RPMI7951 (cell line): ENCODE results near the gene NAXE. TPM values are rescaled to one million over a fixed set of nuclear protein-coding genes. Genes with fewer than 3 reads are reported as not detected.

Experiments
- total RNA-seq: library from RNA; depleted of rRNA; stranded (reverse); fragments of >200 nt; shearing (Covaris generic); gene quantifications from 2 replicates; pipeline ENCODE4 v1.2.3, GENCODE V29; 2014; rRNA removed

Gene NAXE
- total RNA-seq, 1 experiment from 2014 or later: 85.4 TPM

Other genes with a start within 250 kb of the NAXE start
- not detected in 2 replicates for gene RHBG, start 222.6 kb upstream of the NAXE start, total RNA-seq
- gene MEF2D, start 91.0 kb upstream of the NAXE start, total RNA-seq: 9.9 and 11.4 TPM in 2 replicates
- gene IQGAP3, start 19.2 kb upstream of the NAXE start, total RNA-seq: 32.8 and 35.5 TPM in 2 replicates
- gene TTC24, start 12.1 kb upstream of the NAXE start, total RNA-seq: not detected in 2 replicates
- gene GPATCH4, start 9.7 kb downstream of the NAXE start, total RNA-seq: 17.2 and 23.8 TPM in 2 replicates
- not detected in 2 replicates for gene HAPLN2, start 27.6 kb downstream of the NAXE start, total RNA-seq
- 0.12 TPM in 1 of 2 replicates, not detected in the other for gene BCAN, start 50.3 kb downstream of the NAXE start, total RNA-seq
- 24.2 and 39.1 TPM in 2 replicates for gene NES, start 85.6 kb downstream of the NAXE start, total RNA-seq
- 66.6 and 81.6 TPM in 2 replicates for gene CRABP2, start 113.8 kb downstream of the NAXE start, total RNA-seq
- 6.4 and 6.9 TPM in 2 replicates for gene METTL25B, start 136.7 kb downstream of the NAXE start, total RNA-seq
- gene ISG20L2, start 137.0 kb downstream of the NAXE start, total RNA-seq: 14.3 and 16.4 TPM in 2 replicates
- 57.9 and 68.2 TPM in 2 replicates for gene MRPL24, start 149.3 kb downstream of the NAXE start, total RNA-seq
- gene HDGF, start 159.9 kb downstream of the NAXE start, total RNA-seq: 230 and 306 TPM in 2 replicates
- 18.1 and 25.0 TPM in 2 replicates for gene PRCC, start 175.8 kb downstream of the NAXE start, total RNA-seq
- gene SH2D2A, start 225.1 kb downstream of the NAXE start, total RNA-seq: 0.48 TPM in 1 of 2 replicates, not detected in the other